ENCODE data around the gene ERG28. TPM values are rescaled to one million over a fixed set of nuclear protein-coding genes. Genes with fewer than 3 reads are reported as not detected.

ERG28 gene
- total RNA-seq, 1 experiment from 2014 or later: 29.1 TPM

- Histone ChIP-seq H3K27me3 (ENCODE audit: insufficient read depth, low read length) (no peaks in the 10 kb centered on the region), H3K79me1 (ENCODE audit: insufficient read depth, low read depth, low read length, poor library complexity, severe bottlenecking) (no peaks in the 10 kb centered on the region), H3K14ac (ENCODE audit: insufficient read depth, low read length) (no peak overlapping the region), H3K56ac (ENCODE audit: insufficient read length, low read depth, low read length) (no peak overlapping the region), H3K4ac (ENCODE audit: low read depth, low read length) (no peak overlapping the region), H2BK120ac (ENCODE audit: low read depth, low read length, poor library complexity, severe bottlenecking) (no peak overlapping the region), H3K27ac (ENCODE audit: insufficient read length, low read depth, low read length) (no peak overlapping the region), H4K20me1 (ENCODE audit: control insufficient read depth, insufficient read depth, insufficient read length) (no peaks in the 10 kb centered on the region), H2BK5ac (ENCODE audit: insufficient read length, low read length) (no peak overlapping the region), H3K79me2 (ENCODE audit: insufficient read depth, low read length) (no peaks in the 10 kb centered on the region), H2AFZ (ENCODE audit: low read length) (no peak overlapping the region), H3K4me2 (ENCODE audit: insufficient read depth, insufficient read length, low read length) (no peak overlapping the region), H4K8ac (replicated peaks; ENCODE audit: insufficient read length, low read depth, low read length) (no peak overlapping the region), H3K23me2 (ENCODE audit: insufficient read length, low read depth, low read length, poor library complexity, severe bottlenecking) (no peaks in the 10 kb centered on the region), H3T11ph (ENCODE audit: low read length) (no peak overlapping the region), H2AK5ac (ENCODE audit: insufficient read length, low read length) (no peak overlapping the region), H3K9me3 (ENCODE audit: control insufficient read depth, low read depth, low read length) (no peaks in the 10 kb centered on the region), H2BK20ac (ENCODE audit: low read depth, low read length, poor library complexity, severe bottlenecking) (no peak overlapping the region), H2BK15ac (ENCODE audit: low read depth, low read length) (no peak overlapping the region), H3K9ac (ENCODE audit: extremely low read depth, insufficient read length, low read length) (no peak overlapping the region), H3K23ac (ENCODE audit: insufficient read length, low read depth, low read length) (no peak overlapping the region), H3K18ac (ENCODE audit: insufficient read length, low read depth, low read length) (no peak overlapping the region), H3K4me1 (ENCODE audit: insufficient read depth, low read length) (no peaks in the 10 kb centered on the region), H4K91ac (ENCODE audit: insufficient read length, low read depth, low read length) (no peak overlapping the region), H2BK12ac (ENCODE audit: insufficient read length, low read depth, low read length) (no peak overlapping the region), H4K5ac (ENCODE audit: insufficient read length, low read depth, low read length) (no peak overlapping the region)
- no peak for DNase-seq
- Mint-ChIP-seq H3K27ac (peak overlapping the region in 1 of 3 experiments; percentile 76; a peak in 2 of 7 replicates), H3K4me1 (0 out of 4 replicates have a peak, but pooled peaks cover 0 to 2% of the 10 kb centered on the region in 2 experiments), H3K36me3 (ENCODE audit: insufficient read depth in 1 of 3, low read depth in 3 of 3) (peaks cover 0 to 1% (median 0%) of the 10 kb centered on the region in 3 experiments; a peak in 3 of 7 replicates), H3K9me3 (peaks cover 4% of the 10 kb centered on the region in 2 experiments; a peak in 4 of 5 replicates), H3K4me3 (no peak overlapping the region), H3K27me3 (ENCODE audit: low read depth) (peaks cover 2% of the 10 kb centered on the region)
- no CpG with 5 or more reads among the region's 4 CpGs for WGBS (ENCODE audit: extremely low coverage, insufficient read length, low lambda C conversion rate)
- TF ChIP-seq CTCF (conservative IDR thresholded peaks at IDR 0.05): no peak
Observed at GRCh38 chr14:75610834-75611233, 49.8 kb downstream of the ERG28 start.
